ENCODE results near the gene TREM1. TPM values are rescaled to one million over a fixed set of nuclear protein-coding genes. Genes with fewer than 3 reads are reported as not detected.

Gene TREM1
- total RNA-seq, 4 donors from 2014 or later, result 0.27 TPM; not detected in 3

GRCh38 chr6:41326092-41326491 is 39.6 kb upstream of the TREM1 start:
- TF ChIP-seq CTCF (IDR thresholded peaks at IDR 0.05) (no peak), EP300 (IDR thresholded peaks at IDR 0.05; ENCODE audit: low read depth) (no peak), POLR2AphosphoS5 (IDR thresholded peaks at IDR 0.05) (no peak), POLR2A (IDR thresholded peaks at IDR 0.05) (no peak)
- intact Hi-C loops (cut with DNase I; ENCODE audit: low total_unique reads) (no loop called here), in situ Hi-C loops (cut with MboI; ENCODE audit: low pct_ligation_motif_present in 1 of 4, low pct_unique_long_range_greater_than_20kb in 1 of 4, low sequenced_read_pairs in 3 of 4) (no loop called here)
- Histone ChIP-seq H3K4me3 (no peak overlapping the region), H3K27ac (no peak overlapping the region), H3K4me1 (no peaks in the 10 kb centered on the region), H3K27me3 (peaks cover 44% of the 10 kb centered on the region), H3K36me3 (no peaks in the 10 kb centered on the region), H3K9me3 (no peaks in the 10 kb centered on the region)
- no peak for DNase-seq
- WGBS, 2 donors (ENCODE audit: low coverage in 1 of 2), result 49 to 56% methylated on average over 9 of the region's 9 CpGs

GRCh38 chr6:41325446-41326066 is 39.1 kb upstream of the TREM1 start:
- H3K4me1 ChIP-seq, result no peaks in the 10 kb centered on the region
- no peaks in the 10 kb centered on the region for H3K9me3 ChIP-seq
- TF ChIP-seq EP300 (IDR thresholded peaks at IDR 0.05; ENCODE audit: low read depth) (no peak), POLR2A (IDR thresholded peaks at IDR 0.05) (no peak), POLR2AphosphoS5 (IDR thresholded peaks at IDR 0.05) (no peak)
- no peak overlapping the region for H3K27ac ChIP-seq
- no peaks in the 10 kb centered on the region for H3K36me3 ChIP-seq
- in situ Hi-C loops (cut with MboI; ENCODE audit: low pct_ligation_motif_present in 1 of 4, low pct_unique_long_range_greater_than_20kb in 1 of 4, low sequenced_read_pairs in 3 of 4) (no loop called here), intact Hi-C loops (cut with DNase I; ENCODE audit: low total_unique reads) (no loop called here)
- H3K27me3 ChIP-seq, result peaks cover 43% of the 10 kb centered on the region
- WGBS, 2 donors (ENCODE audit: low coverage in 1 of 2), result 70 to 100% methylated on average over 3 to 4 of the region's 4 CpGs
- H3K4me3 ChIP-seq, result no peak overlapping the region
- DNase-seq, result no peak

- WGBS, 2 donors (ENCODE audit: low coverage in 1 of 2), result 77% methylated on average over 4 of the region's 4 CpGs; no CpG with 5 or more reads in 1 of the 2 donors
- H3K4me1 ChIP-seq, result peaks cover 0 to 8% (median 1%) of the 10 kb centered on the region in 4 donors
- in situ Hi-C loops (cut with MboI; ENCODE audit: low pct_ligation_motif_present in 1 of 4, low pct_unique_long_range_greater_than_20kb in 1 of 4, low sequenced_read_pairs in 3 of 4), result loop anchor here in 1 of 4 donors (25.0 kb wide), 1 partner anchor 234 kb away; no protein-coding TSS in a partner anchor
Observed at GRCh38 chr6:41321183-41321582, 34.7 kb upstream of the TREM1 start.

GRCh38 chr6:41318654-41319565 is 32.4 kb upstream of the TREM1 start:
- H3K27ac ChIP-seq, result no peak overlapping the region
- peaks cover 0 to 8% (median 1%) of the 10 kb centered on the region in 4 donors for H3K4me1 ChIP-seq
- in situ Hi-C loops (cut with MboI; ENCODE audit: low pct_ligation_motif_present in 1 of 4, low pct_unique_long_range_greater_than_20kb in 1 of 4, low sequenced_read_pairs in 3 of 4) (loop anchor here in 1 of 4 donors (25.0 kb wide), 1 partner anchor 232 kb away; no protein-coding TSS in a partner anchor), intact Hi-C loops (cut with DNase I; ENCODE audit: low total_unique reads) (no loop called here)
- WGBS, 2 donors (ENCODE audit: low coverage in 1 of 2), result 44 to 80% methylated on average over 1 to 20 of the region's 33 CpGs
- H3K4me3 ChIP-seq, result peak overlapping the region in 2 of 4 donors; percentile 8 to 37
- no peaks in the 10 kb centered on the region for H3K36me3 ChIP-seq
- H3K27me3 ChIP-seq, result peaks cover 48% of the 10 kb centered on the region
- DNase-seq, result peak; percentile 81
- no peaks in the 10 kb centered on the region for H3K9me3 ChIP-seq
- TF ChIP-seq CTCF (IDR thresholded peaks at IDR 0.05), result peak; percentile 98 to 100 (median 100)
- no peak for TF ChIP-seq POLR2A (IDR thresholded peaks at IDR 0.05)

More at GRCh38 chr6:41321183-41321582, 34.7 kb upstream of the TREM1 start:
- Histone ChIP-seq H3K4me3 (no peak overlapping the region), H3K36me3 (no peaks in the 10 kb centered on the region), H3K27me3 (peaks cover 48% of the 10 kb centered on the region), H3K27ac (peak overlapping the region in 1 of 4 donors; percentile 53), H3K9me3 (no peaks in the 10 kb centered on the region)
- no peak for TF ChIP-seq POLR2A (IDR thresholded peaks at IDR 0.05)
- no peak for TF ChIP-seq CTCF (IDR thresholded peaks at IDR 0.05)
- TF ChIP-seq EP300 (IDR thresholded peaks at IDR 0.05; ENCODE audit: low read depth), result no peak
- no peak for TF ChIP-seq POLR2AphosphoS5 (IDR thresholded peaks at IDR 0.05)
- DNase-seq, result no peak
- intact Hi-C loops (cut with DNase I; ENCODE audit: low total_unique reads), result no loop called here
